Hematopoietic multipotent progenitor cell treated with erythropoietin and hydrocortisone succinate and interleukin-3 and kit ligand, for 8 days (in vitro differentiated cells): Measurements from ENCODE around the gene APOBEC2.
A peak's percentile ranks its signal among the peaks of the same experiment; 100 is the strongest.
"Not testable (repeated sequence)": the region's sequence is repeated elsewhere in the genome, so short reads cannot be mapped to it uniquely, and the experiment has no call there.

Experiments
- DNase-seq: peaks from one replicate; pipeline ENCODE4 v3.0.0-alpha.2; 2015

Gene APOBEC2

GRCh38 chr6:41053041-41053440 lies at the start of gene APOBEC2:
Gene APOBEC2, plus strand, starts transcription at chr6:41053202. Its CDS starts 146 bp downstream, at chr6:41053348.
- DNase-seq = no peak

- peak; percentile 82 for DNase-seq
Observed at GRCh38 chr6:41006217-41006616, 46.8 kb upstream of the APOBEC2 start.

GRCh38 chr6:41006980-41007379 lies 46.0 kb upstream of the APOBEC2 start:
- not testable (repeated sequence) for DNase-seq

- DNase-seq = no peak
Observed at GRCh38 chr6:41008011-41008410, 45.0 kb upstream of the APOBEC2 start.

- no peak for DNase-seq
Observed at GRCh38 chr6:41009669-41010068, 43.3 kb upstream of the APOBEC2 start.

- DNase-seq = no peak
Observed at GRCh38 chr6:41011673-41012072, 41.3 kb upstream of the APOBEC2 start.

- no peak for DNase-seq
Observed at GRCh38 chr6:41013466-41014153, 39.4 kb upstream of the APOBEC2 start.

- no peak for DNase-seq
Observed at GRCh38 chr6:41014780-41015179, 38.2 kb upstream of the APOBEC2 start.

GRCh38 chr6:41015860-41016259 lies 37.1 kb upstream of the APOBEC2 start:
- DNase-seq = not testable (repeated sequence)

GRCh38 chr6:41017663-41018062 lies 35.3 kb upstream of the APOBEC2 start:
- no peak for DNase-seq

- DNase-seq = no peak
Observed at GRCh38 chr6:41021832-41022231, 31.2 kb upstream of the APOBEC2 start.

- DNase-seq = peak; percentile 22
Observed at GRCh38 chr6:41022294-41022693, 30.7 kb upstream of the APOBEC2 start.

- DNase-seq = peak; percentile 10
Observed at GRCh38 chr6:41023114-41023513, 29.9 kb upstream of the APOBEC2 start.

GRCh38 chr6:41025966-41026530 lies 27.0 kb upstream of the APOBEC2 start:
- no peak for DNase-seq

GRCh38 chr6:41027241-41027640 lies 25.8 kb upstream of the APOBEC2 start:
- peak; percentile 36 for DNase-seq

GRCh38 chr6:41027799-41028560 lies 25.0 kb upstream of the APOBEC2 start:
- DNase-seq = peak; percentile 91

- peak; percentile 38 for DNase-seq
Observed at GRCh38 chr6:41028561-41029412, 24.2 kb upstream of the APOBEC2 start.

- DNase-seq = no peak
Observed at GRCh38 chr6:41032830-41033229, 20.2 kb upstream of the APOBEC2 start.

- no peak for DNase-seq
Observed at GRCh38 chr6:41033776-41034175, 19.2 kb upstream of the APOBEC2 start.

- DNase-seq = no peak
Observed at GRCh38 chr6:41036186-41036585, 16.8 kb upstream of the APOBEC2 start.

GRCh38 chr6:41036601-41037000 lies 16.4 kb upstream of the APOBEC2 start:
- no peak for DNase-seq

GRCh38 chr6:41037107-41037900 lies 15.7 kb upstream of the APOBEC2 start:
- DNase-seq = no peak
